GM13976 (cell line): ENCODE measurements around the gene DDAH1.

Experiments
- DNase-seq: peaks from one replicate; pipeline ENCODE4 v3.0.0; 2012; ENCODE audit warnings: low spot score
- in situ Hi-C: fragments of 300-500 bp; cut with MboI; formaldehyde crosslinking; loops from one replicate; pipeline ENCODE4 v1.12.0; 2022; ENCODE audit warnings: low sequenced_read_pairs, mixed read lengths, inconsistent platforms; ENCODE audit not compliant: unreplicated experiment
- TF ChIP-seq, protein P1 (sequence below): IDR thresholded peaks from 2 replicates; pipeline ENCODE4 v1.5.1; 2012; ENCODE audit warnings: borderline replicate concordance, mild to moderate bottlenecking; ENCODE audit not compliant: insufficient read depth; ENCODE audit errors: extremely low read depth, missing control alignments, control extremely low read depth

DDAH1 gene

GRCh38 chr1:85326336-85326735 is 138.6 kb downstream of the DDAH1 start:
- in situ Hi-C loops, result no loop called here
- DNase-seq, result no peak
- TF ChIP-seq, protein P1, sequence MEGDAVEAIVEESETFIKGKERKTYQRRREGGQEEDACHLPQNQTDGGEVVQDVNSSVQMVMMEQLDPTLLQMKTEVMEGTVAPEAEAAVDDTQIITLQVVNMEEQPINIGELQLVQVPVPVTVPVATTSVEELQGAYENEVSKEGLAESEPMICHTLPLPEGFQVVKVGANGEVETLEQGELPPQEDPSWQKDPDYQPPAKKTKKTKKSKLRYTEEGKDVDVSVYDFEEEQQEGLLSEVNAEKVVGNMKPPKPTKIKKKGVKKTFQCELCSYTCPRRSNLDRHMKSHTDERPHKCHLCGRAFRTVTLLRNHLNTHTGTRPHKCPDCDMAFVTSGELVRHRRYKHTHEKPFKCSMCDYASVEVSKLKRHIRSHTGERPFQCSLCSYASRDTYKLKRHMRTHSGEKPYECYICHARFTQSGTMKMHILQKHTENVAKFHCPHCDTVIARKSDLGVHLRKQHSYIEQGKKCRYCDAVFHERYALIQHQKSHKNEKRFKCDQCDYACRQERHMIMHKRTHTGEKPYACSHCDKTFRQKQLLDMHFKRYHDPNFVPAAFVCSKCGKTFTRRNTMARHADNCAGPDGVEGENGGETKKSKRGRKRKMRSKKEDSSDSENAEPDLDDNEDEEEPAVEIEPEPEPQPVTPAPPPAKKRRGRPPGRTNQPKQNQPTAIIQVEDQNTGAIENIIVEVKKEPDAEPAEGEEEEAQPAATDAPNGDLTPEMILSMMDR, result no peak

- TF ChIP-seq, protein P1, result no peak
- no peak for DNase-seq
- in situ Hi-C loops, result no loop called here
Measured at GRCh38 chr1:85325920-85326319, 139.0 kb downstream of the DDAH1 start.

DNA sequence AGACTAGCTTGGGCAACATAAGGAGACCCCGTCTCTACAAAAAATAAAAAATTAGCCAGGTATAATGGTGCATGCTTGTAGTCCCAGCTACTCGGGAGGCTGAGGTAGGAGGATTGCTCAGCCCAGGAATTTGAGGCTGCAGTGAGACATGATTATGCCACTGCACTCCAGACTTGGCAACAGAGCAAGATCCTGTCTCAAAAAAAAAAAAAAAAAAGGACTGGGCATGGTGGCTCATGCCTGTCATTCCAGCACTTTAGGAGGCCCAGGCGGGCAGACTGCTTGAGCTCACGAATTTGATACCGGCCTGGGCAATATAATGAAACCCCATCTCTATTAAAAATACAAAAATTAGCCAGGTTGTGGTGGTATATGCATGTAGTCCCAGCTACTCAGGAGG is 141.2 kb downstream of the DDAH1 start:
- DNase-seq, result no peak
- TF ChIP-seq, protein P1, result no peak
- in situ Hi-C loops, result loop anchor here (25.0 kb wide), 3 partner anchors 389 to 689 kb away; partner anchors contain the start of gene ZNHIT6

GRCh38 chr1:85322655-85323054 is 142.3 kb downstream of the DDAH1 start:
- TF ChIP-seq, protein P1, result no peak
- DNase-seq, result no peak
- in situ Hi-C loops, result loop anchor here (25.0 kb wide), 3 partner anchors 390 to 690 kb away; partner anchors contain the start of gene ZNHIT6

GRCh38 chr1:85321237-85321964 is 143.6 kb downstream of the DDAH1 start:
- in situ Hi-C loops, result loop anchor here (25.0 kb wide), 3 partner anchors 391 to 691 kb away; partner anchors contain the start of gene ZNHIT6
- DNase-seq, result no peak
- TF ChIP-seq, protein P1, result no peak

- in situ Hi-C loops, result loop anchor here (25.0 kb wide), 3 partner anchors 392 to 692 kb away; partner anchors contain the start of gene ZNHIT6
- no peak for DNase-seq
- TF ChIP-seq, protein P1, result no peak
Measured at GRCh38 chr1:85320371-85321131, 144.4 kb downstream of the DDAH1 start.
